ENCODE results near the gene NMT1. TPM values are rescaled to one million over a fixed set of nuclear protein-coding genes. Genes with fewer than 3 reads are reported as not detected.
A peak's percentile ranks its signal among the peaks of the same experiment; 100 is the strongest.

The NMT1 gene
- total RNA-seq, 1 experiment from 2014 or later: 173 TPM

DNA sequence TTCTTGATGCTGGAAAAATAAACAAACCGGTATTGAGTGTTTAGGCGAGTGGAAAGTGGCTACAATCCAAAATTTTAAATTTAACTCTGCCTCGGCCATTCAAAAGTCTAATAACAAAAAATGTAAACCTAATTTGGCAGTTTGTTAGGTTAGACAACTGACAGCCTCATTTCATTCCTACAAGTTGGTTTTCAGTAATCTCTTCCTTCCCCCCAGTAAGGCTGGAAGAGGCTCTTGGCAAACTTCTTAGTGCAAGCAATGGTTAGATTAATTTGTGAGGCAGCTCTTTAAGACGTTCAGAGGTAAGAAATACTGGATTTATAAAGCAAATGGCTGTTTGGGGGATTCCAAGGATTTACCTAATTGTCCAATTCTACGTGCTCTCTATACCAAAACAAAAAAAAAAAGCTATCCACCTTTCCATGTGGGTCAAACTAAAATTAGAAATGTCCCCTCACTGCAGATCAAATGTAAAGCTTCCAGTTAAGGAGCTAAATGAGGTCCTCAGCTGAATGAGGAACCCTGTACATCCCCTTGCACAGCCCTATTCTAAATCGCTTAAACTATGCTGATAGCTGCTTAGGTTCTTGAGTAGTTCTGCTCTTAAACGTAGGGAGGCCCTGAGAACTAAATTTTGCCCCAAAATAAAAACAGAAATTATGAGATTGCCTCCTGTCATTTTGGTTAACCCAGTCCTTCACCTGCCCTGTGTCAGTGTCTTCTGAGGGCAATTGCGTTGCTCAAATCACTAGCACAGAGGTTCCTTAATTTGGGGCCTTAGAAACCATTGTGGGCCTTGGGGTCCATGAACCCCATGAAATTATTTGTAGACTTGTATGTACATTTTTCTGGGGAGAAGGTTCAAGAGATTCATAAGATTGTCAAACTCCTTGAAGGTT is 90.0 kb downstream of the NMT1 start:
- Histone ChIP-seq H3K27me3 (ENCODE audit: insufficient read depth, low read length) (no peaks in the 10 kb centered on the region), H4K20me1 (ENCODE audit: insufficient read depth) (peaks cover 14% of the 10 kb centered on the region; the same call in 1 of the 2 replicates), H3K4me2 (ENCODE audit: low read length) (peak overlapping the region; percentile 92), H3K36me3 (ENCODE audit: control insufficient read depth in 1 of 2, insufficient read depth in 2 of 2, low read length in 2 of 2) (peaks cover 0 to 3% of the 10 kb centered on the region in 2 experiments; a peak in 1 of 4 replicates), H3K9me3 (ENCODE audit: control insufficient read depth in 1 of 2, insufficient read depth in 1 of 2, low read depth in 1 of 2, low read length in 2 of 2) (no peaks in the 10 kb centered on the region), H3K9me2 (ENCODE audit: insufficient read depth) (no peaks in the 10 kb centered on the region), H3K9ac (ENCODE audit: low read length) (peak overlapping the region; percentile 89), H3K27ac (ENCODE audit: low read depth, low read length) (peak overlapping the region; percentile 4; the same call in 1 of the 2 replicates), H3K79me2 (ENCODE audit: insufficient read depth, low read length) (peaks cover 38% of the 10 kb centered on the region), H3K4me3 (replicated peaks in 1 of 2; ENCODE audit: low read depth in 1 of 2, low read length in 2 of 2) (peak overlapping the region; percentile 95 to 96; a peak in 3 of 4 replicates), H2AFZ (ENCODE audit: low read depth, low read length, poor library complexity, severe bottlenecking) (no peak overlapping the region), H3K4me1 (ENCODE audit: control insufficient read depth in 1 of 2, insufficient read depth in 2 of 2, low read length in 2 of 2) (peaks cover 24 to 40% of the 10 kb centered on the region in 2 experiments)
- no peak for TF ChIP-seq SRF (IDR thresholded peaks at IDR 0.05; ENCODE audit: low read depth)
- TF ChIP-seq POLR2AphosphoS5 (IDR thresholded peaks at IDR 0.05; ENCODE audit: low read depth, low read length): 0 out of 2 replicates have a peak, but pooled peaks have one; percentile 7
- TF ChIP-seq, protein P1, sequence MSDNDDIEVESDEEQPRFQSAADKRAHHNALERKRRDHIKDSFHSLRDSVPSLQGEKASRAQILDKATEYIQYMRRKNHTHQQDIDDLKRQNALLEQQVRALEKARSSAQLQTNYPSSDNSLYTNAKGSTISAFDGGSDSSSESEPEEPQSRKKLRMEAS (IDR thresholded peaks at IDR 0.05): peak; percentile 19; the same call in 1 of the 2 replicates
- TF ChIP-seq JUND (IDR thresholded peaks at IDR 0.05): 0 out of 2 replicates have a peak, but pooled peaks have one; percentile 27
- TF ChIP-seq, protein P2, sequence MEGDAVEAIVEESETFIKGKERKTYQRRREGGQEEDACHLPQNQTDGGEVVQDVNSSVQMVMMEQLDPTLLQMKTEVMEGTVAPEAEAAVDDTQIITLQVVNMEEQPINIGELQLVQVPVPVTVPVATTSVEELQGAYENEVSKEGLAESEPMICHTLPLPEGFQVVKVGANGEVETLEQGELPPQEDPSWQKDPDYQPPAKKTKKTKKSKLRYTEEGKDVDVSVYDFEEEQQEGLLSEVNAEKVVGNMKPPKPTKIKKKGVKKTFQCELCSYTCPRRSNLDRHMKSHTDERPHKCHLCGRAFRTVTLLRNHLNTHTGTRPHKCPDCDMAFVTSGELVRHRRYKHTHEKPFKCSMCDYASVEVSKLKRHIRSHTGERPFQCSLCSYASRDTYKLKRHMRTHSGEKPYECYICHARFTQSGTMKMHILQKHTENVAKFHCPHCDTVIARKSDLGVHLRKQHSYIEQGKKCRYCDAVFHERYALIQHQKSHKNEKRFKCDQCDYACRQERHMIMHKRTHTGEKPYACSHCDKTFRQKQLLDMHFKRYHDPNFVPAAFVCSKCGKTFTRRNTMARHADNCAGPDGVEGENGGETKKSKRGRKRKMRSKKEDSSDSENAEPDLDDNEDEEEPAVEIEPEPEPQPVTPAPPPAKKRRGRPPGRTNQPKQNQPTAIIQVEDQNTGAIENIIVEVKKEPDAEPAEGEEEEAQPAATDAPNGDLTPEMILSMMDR (IDR thresholded peaks at IDR 0.05 in 2 of 3, conservative IDR thresholded peaks at IDR 0.05 in 1 of 3; ENCODE audit: borderline replicate concordance in 1 of 3, insufficient read depth in 1 of 3, low read depth in 2 of 3, low read length in 2 of 3): no peak
- TF ChIP-seq ZFX (IDR thresholded peaks at IDR 0.05): no peak
- POLR2A ChIA-PET: interaction anchor here (0.8 to 7.3 kb wide), 8 partner anchors 10 to 50 kb away, joined by 3 to 258 read pairs (median 34); partner anchors contain the start of genes ACBD4 and HEXIM2
- intact Hi-C loops (cut with micrococcal nuclease): no loop called here
- BruUV-seq (replicated peaks): no TSS peak
- no peak for DNase-seq (ENCODE audit: low read depth, low spot score)
- CTCF ChIA-PET: interaction anchor here (1.0 to 10.2 kb wide), 7 partner anchors 9 to 80 kb away, joined by 3 to 131 read pairs (median 21); partner anchors contain the start of genes ACBD4 and HEXIM2
- ATAC-seq: no peak
- RAD21 ChIA-PET (ENCODE audit: low non-redundant PET in 1 of 2, low total read pairs in 2 of 2, uncharacterized antibody in 2 of 2, unreplicated experiment in 2 of 2): interaction anchor here (1.0 to 3.2 kb wide), 3 partner anchors 46 kb away, joined by 3 to 20 read pairs (median 18); no protein-coding TSS in a partner anchor

Data from HCT116 (cell line).